Kidney glomerular epithelial cell (primary cell): ENCODE data around the gene SARS1.

Experiments
- DNase-seq: peaks from one replicate; lab custom pipeline; 2025; lab: John Stamatoyannopoulos, UW

SARS1 gene

DNA sequence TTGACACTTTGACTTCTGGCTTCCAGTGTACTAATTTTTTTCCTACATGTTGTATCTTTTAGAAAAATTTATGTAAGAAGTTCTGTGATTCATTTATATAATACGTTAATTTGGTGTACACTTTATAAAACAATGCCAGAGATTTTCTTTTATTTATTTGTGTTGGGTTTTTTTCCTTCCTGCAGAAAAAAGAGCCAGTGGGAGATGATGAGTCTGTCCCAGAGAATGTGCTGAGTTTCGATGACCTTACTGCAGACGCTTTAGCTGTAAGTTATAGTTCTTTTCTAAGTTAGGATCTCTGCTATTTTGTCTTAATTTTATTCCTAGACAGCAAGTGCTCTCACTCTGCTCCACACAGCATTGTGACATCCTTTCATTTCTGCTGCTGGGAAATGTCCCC lies 14.4 kb downstream of the SARS1 start:
- no peak for DNase-seq

DNA sequence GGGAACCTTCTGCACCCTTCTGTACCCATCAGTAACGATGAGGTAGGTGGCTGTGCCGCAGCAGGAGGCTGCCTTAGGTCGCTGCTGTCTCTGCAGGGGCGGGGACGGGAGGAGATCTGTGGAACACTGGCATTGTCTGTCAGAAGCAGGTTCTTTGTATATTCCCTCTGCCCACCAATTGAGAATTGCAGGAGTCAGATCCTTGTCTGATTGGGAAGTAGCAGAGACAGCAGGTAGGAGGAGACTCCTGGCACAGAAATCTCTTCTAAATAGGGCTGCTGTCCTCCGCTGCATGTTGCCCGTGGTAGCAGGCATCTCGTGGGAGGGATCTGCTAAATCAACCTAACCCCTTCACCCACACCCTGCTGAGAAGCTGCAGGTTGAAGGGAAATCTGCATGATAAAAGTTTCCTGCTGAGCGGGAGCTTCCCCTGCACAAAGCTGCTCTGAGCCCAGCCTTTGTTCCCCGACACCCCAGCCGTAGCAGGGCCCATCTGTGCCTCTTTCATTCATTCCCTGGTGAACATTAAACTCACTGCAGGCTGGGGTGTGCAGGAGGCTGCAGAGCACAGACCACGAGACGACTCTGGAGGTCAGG lies 15.9 kb downstream of the SARS1 start:
- DNase-seq, result no peak

DNA sequence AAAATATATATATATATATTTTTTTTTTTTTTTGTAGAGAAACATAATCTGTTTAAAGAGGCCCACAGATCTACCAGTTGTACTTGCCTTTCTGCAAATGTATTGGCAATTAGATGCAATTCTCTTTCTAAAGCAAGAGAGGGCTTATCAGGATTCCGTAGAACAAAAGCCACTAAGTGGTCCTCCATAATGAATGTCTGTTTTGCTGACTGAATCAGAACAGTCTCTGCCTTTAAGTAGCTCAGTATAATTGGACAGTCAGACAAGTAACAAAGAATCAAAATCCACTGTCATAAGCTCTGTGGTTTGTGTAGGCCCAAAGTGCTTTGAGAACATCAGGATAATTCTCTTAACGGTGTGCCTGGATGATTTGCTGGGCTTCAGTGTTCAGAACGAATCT lies 17.3 kb downstream of the SARS1 start:
- DNase-seq, result no peak

DNA sequence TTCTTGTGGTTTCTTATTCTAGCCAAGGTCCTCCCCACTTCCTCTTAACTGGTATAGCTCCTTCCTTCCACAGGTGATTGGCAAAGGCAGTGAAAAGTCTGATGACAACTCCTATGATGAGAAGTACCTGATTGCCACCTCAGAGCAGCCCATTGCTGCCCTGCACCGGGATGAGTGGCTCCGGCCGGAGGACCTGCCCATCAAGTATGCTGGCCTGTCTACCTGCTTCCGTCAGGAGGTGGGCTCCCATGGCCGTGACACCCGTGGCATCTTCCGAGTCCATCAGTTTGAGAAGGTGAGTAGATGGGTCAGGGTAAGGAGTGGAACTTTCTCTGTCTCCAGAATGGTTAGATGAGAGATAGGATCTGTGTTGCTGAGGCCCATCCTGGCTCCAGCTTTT lies 21.4 kb downstream of the SARS1 start:
- DNase-seq, result no peak

DNA sequence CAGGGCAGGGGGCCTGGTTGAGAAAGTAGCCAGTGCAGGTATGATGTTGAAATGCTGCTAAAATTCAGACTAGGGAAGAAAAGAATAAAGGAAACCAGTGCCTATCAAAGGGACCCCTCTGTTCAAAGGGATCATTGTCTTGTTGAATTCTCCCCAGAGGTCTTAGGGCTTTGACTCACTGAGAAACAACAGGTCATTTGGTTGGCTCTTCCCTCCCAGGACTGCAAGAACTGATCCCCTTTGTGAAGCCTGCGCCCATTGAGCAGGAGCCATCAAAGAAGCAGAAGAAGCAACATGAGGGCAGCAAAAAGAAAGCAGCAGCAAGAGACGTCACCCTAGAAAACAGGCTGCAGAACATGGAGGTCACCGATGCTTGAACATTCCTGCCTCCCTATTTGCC lies 23.8 kb downstream of the SARS1 start:
- DNase-seq, result no peak

DNA sequence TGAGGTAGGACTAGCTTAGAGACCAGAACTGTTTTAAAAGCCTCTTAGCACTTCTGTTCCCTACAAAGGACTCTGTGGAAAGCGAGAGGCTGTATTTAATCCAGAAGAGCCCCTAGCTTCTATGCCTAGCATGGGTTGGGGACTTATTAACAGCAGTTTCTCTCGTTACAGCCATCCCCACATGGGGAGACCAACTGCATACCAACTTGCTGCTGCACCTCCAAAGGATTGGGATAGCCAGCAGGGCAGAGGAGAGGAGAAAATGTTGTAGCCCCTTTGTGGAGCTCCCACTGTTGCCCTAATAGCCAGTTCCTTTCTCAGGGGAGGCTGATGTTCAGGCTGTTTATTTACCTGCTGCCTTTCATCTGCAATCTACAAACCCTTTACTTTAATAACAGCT lies 24.7 kb downstream of the SARS1 start:
- DNase-seq, result no peak

DNA sequence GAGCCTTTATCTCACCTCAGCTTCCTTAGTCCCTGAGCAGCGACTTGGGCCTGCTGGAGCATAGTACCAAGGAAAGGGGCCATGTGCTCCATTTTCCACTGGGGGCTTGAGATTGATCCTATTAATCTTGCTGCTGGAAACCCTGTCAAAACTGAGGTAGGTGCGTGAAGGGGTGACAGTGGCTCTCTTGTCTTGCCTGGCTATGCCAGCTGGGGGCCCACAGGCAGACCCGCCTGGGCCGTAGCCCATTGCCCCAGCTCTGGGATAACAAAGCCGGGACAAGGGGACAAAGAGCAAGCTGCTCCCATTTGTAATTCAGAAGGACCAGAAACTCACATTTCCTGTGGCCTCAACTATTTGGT lies 25.3 kb downstream of the SARS1 start:
- DNase-seq, result no peak

DNA sequence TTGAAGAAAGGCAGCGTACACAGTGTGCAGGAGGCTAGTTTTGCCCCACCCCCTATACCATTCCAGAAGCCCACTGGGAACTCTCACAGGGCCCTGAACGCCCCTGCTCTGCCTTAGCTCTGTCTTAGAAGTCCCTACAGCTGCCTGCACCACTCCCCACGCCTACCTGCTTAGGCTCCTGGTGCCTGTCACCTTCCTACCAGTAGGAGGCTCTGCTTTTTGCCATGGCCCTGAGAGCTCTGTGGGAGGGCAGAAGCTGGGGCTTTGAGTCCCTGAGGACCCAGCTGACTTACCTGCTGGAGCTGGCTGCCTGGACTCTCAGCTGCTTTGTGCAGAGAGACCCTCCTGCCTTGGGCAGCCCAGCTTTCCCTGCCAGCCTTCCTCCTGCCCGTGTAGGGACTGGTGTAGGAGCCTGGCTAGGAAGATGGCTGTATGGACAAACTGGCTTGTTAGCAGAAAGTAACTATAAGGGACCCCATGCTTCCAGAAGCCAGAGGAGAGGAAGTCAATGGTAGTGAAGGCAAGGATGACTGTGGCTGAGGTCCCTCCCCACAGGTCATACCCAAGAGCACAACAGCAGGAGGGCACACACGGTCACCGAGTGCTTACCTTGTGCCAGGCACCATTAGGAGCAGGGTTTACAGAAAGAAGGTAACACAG lies 25.8 kb downstream of the SARS1 start:
- DNase-seq, result peak; percentile 48

DNA sequence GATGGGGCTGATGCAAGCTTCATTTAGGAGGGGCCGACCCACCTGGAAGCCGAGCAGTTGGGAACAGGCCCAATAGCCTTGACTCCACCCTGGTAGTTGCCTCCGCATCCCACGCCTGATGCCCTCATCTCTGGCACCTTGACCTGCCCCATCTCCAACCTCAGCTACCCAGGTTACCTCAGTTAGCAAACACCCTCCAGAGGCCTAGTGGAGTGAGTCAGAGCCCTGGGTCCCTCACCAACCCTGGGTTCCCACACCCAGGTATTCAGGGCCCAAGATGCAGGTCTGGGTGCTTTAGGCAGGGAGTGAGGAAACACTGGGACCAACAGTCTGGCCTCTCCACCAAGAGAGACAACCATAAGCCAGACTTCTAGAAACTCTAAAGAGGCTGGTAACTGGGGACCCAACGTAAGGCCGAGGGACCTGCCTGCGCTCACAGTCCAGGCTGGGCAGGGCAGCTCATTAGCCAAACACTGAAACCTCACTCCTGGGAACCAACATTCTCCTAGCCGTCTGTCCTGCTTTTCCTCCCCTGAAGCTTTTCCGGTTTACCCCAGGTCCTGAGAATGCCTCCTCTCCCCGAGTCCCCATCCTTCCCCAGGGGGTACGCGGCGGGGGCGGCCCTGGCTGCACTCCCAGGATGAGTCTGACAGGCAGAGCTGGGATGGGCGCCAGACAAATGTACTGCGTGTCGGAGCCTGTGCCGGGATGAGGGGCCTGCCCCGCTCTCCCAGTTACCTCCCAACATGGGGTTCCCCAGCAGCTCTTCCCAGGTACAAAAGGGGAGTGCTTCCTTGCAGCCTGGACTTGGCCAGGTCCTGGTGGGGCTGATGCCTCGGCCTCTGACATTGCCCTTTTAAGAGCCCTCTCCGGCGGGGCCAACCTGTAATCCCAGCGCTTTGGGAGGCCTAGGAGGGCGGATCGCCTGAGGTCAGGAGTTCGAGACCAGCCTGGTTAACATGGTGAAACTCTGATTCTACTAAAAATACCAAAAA lies 26.7 kb downstream of the SARS1 start:
- no peak for DNase-seq

DNA sequence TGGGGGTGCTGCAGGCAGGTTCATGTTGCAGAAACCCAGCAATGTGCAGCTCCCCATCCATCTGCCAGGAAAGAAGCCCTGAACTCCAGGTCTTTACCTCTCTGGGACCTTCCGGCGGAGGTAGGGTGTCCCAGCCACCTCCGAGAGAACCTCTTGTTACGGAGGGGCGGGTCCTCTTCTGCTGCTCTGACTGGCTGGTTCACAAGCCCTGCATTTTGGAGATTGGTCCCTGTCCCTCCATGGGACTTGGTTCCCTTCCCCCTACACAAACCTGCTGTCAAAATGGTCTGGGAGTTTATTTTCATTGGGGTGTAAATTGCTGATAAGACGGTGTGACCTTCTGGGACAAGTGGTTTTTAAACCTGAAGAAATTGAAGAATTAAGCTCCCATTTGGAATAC lies 27.6 kb downstream of the SARS1 start:
- no peak for DNase-seq

DNA sequence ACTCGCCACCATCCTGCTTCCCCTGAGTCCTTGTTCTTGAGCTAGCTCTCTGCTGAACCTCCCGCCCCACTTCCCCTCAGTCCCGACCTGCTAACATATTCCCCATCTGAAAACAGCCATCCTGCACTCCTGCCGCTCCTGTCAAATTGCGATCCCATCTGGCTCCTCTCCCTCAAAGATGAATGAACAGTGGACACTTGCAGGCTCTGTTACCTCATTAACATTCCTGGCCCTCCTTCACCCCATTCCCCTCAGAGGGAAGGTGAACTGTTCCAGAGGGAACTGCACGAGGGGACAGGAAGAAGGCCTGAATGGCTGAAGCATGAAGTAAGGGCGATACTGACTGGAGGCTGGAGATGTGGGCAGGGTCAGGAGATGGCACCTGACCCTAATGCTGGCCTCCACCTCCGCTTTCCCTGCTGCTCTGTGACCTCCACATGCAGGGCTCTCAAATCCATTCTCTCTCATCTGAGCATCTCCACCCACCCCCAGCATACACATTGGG lies 28.2 kb downstream of the SARS1 start:
- no peak for DNase-seq

DNA sequence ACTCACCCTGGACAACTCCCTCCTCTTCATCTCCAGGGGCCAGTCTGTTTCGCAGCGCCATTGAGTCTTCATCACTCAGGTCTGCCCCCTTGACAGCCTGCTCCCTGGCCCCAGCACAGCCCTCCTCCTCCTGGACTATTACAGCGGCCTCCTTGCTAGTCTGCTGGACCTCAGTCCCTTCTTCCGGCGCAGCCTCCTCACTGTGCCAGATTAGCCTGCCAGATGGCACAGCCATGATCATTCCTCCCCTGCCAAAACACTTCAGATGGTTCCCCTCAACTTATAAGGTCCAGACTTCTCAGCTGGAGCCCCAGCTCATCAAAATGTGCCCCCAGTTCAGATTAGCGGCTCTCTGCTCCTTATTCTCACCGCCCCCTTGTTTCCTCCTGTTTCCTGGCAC lies 28.7 kb downstream of the SARS1 start:
- DNase-seq, result no peak

DNA sequence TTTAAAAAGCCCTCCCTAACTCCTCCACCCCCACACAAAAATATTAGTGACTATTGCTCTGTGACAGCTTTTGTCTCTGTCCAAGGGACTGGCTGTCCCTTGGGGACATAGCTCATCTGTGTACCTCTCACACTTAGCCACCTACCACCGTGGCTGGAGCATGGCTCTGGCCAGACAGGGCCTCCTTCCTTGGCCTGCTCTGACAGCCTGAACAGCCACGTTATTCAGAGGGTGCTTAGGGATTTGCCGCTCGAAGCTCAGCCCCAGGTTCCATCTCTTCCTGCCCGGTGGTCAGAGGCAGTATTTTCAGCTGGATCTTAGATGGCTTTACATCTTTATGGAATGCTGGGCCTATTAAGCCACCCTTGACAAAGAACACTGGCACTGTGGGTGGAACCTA lies 29.5 kb downstream of the SARS1 start:
- no peak for DNase-seq

DNA sequence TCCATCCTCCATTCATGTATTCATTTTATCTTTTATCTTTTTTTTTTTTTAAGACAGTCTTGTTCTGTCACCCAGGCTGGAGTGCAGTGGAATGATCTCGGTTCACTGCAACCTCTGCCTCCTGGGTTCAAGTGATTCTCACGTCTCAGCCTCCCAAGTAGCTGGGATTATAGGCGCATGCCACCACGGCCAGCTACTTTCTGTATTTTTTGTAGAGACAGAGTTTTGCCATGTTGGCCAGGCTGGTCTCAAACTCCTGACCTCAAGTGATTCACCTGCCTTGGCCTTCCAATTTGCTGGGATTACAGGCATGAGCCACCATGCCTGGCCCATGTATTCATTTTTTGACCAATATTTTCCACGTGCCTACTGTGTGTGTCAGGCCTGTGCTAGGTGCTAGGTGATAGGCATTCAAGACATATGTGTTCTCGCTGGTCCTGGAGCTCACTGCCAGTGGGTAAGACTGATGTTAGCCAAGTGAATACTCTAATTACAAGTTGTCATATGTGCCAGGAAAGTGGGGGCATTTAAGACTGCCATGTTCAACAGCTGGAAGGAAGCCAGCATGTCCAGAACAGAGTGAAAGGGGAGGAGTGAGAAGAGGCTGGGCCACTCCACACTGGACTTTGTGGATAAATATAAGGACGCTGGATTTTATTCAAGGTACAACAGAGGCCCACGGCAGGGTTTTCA lies 30.3 kb downstream of the SARS1 start:
- no peak for DNase-seq

DNA sequence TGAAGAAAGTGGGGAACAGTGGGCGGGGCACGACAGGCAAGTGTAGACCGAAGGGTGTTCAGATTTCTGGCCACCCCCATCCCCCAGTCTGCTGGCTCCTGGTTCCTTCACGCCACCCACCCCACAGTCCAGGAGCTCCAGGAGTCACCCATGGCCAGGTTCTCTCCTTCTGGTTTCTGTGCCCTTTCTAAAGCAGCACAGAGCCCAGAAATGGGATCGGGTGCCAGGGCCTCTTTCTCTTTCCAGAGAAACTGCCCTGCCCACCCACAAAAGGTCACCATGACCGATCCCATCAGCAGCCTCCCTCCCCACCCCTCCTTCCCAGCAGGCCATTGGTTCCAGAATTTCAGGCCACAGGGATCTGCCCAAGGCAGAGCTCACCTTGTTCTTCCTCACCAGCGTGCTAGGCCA lies 32.4 kb downstream of the SARS1 start:
- DNase-seq, result no peak

DNA sequence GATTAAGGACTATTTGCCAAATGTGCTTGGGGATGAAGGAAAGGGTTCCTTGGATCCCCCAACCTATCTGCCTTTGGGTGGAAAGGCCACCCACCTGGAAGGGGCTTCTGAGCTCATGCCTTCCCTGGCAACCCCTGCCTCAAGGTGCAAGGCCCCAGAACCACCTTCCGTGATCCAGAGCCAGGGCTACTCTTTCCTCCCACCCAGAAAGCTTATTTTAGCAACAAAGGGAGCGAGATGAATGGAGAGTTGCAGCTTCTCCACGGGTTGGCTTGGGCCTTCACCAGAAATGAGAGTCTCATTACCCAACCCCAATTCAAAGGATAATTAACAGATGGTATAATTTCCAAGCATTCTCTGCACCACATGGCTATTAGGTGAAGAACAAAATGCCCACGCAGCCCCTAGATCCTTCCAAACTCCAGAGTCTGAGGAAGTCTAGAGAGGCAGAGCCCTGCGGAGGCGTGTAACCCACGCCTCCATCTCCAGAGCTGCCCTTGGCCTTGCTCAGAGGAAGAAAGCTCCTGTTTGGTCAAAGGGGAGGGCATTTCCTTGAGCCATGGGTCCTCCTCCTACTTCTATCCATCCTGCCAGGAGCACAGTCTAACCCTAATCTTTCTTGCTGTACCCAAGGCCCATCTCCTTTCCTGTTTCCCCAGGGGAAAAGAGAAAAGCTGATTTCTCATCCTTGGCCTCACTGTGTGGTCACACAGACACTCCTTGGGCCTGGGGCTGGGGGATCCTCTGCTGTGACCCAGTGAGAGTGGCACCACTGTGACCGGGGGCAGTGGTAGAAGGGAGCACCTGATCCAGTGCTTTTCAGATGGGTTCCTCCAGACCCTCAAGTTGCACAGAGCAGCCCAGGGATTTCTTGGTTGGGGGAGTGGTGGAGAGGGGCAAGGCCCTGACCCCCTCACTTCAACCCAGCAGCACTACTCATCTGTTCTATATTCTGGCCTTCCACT lies 34.0 kb downstream of the SARS1 start:
- no peak for DNase-seq

DNA sequence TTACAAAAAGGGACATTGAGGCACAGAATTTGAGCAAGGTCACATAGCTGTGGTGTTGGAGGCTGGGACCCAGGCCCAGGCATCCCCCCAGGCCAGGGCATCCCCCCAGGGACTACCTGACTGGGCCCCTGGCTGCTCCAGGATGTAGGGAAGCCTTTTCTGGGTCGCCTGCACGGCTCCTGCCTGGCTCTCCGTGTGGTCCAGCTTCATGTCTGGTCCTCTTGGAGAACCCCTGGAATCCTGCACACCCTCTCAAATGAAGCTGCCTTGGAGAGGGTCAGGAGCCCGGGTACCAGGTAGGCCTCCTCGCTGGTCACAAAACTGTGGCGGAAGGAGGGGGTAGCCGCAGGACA lies 34.7 kb downstream of the SARS1 start:
- no peak for DNase-seq

DNA sequence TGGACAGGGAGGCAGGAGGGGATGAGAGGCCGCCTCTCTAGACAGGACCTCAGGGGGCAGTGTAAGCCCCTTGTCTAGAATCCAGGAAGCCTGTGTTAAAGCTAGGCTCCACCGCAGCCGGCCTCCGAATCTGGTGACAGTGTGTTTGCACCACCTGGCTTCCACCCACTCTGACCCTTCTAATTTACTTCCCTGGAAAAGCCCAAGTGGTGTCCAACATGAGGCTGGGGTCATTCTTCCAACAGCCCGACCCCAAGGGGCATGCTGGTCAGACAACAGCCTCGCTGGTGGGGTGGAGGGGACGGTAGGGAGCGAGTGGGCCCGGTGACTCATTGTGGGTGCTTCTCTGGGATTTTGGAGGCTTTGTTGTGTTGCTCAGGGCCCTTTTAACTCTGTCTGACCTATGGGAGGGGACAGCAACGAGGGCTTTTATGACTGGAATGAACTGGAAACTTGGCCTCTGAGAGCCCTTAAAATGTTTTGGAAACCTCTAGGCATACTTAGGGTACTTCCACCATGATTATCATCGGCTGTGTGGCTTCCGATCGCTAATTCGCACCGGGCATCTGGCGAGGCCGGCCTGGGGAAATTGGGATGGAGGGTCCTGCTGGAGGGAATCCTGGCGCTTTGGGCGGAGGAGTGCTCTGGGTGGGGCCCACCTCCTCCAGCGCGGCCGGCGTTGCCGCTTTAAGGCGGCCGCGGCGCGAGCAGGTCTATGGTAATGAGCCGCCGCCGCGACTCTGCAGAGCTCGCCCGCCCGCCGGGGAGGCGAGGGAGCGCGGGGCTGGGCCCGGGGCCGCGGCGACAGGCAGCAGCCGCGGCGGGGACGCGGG lies 35.3 kb downstream of the SARS1 start, which contains the start of gene CELSR2:
TSS of gene CELSR2 (plus strand) at position 743 of the 833 bp plus-strand sequence. CDS start 541 bp downstream, outside the sequence.
- DNase-seq, result peak; percentile 44

DNA sequence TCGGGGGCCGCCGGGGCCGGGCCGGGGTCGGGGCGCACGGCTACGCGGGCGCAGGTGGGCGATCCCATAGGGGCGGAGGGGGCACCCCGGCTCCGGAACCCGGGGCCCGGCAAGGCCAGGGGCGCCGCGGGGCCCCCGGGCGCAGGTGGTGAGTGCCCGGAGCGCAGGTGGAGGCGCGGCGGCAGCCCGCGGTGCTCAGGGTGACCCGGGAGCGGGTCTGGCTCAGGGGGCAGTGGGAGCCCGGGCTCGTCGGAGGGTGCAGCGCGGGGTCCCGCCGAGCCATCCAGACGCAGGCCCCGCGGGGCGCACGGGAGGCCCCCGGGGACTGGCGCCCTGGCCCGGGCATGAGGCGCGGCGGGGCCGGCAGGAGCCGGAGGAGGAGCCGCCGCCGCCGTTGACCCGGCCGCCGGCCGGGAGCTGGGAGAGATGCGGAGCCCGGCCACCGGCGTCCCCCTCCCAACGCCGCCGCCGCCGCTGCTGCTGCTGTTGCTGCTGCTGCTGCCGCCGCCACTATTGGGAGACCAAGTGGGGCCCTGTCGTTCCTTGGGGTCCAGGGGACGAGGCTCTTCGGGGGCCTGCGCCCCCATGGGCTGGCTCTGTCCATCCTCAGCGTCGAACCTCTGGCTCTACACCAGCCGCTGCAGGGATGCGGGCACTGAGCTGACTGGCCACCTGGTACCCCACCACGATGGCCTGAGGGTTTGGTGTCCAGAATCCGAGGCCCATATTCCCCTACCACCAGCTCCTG lies 36.1 kb downstream of the SARS1 start:
- DNase-seq, result no peak
